ENCODE data around the gene INHA.

INHA gene

DNA sequence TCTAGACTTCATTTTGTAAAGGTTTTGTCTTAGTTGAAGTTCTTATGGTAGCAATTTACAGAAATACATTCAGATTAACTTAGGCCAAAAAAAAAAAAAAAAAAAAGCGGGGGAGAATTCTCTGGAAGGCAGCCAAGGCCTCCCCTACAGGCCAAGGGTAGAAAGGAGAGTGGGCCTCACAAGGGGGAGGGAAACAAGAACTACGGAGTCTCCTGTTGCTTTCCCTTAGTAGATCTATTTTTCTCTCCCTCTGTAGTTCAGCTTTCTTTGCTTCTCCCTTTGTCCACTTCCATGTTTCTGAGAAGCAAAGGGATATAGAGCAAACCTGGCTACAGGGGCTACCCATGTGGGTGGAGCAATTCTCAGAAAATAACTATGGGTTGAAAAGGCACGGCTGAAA lies 23.1 kb downstream of the INHA start:
- TF ChIP-seq, protein P1, sequence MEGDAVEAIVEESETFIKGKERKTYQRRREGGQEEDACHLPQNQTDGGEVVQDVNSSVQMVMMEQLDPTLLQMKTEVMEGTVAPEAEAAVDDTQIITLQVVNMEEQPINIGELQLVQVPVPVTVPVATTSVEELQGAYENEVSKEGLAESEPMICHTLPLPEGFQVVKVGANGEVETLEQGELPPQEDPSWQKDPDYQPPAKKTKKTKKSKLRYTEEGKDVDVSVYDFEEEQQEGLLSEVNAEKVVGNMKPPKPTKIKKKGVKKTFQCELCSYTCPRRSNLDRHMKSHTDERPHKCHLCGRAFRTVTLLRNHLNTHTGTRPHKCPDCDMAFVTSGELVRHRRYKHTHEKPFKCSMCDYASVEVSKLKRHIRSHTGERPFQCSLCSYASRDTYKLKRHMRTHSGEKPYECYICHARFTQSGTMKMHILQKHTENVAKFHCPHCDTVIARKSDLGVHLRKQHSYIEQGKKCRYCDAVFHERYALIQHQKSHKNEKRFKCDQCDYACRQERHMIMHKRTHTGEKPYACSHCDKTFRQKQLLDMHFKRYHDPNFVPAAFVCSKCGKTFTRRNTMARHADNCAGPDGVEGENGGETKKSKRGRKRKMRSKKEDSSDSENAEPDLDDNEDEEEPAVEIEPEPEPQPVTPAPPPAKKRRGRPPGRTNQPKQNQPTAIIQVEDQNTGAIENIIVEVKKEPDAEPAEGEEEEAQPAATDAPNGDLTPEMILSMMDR (IDR thresholded peaks at IDR 0.05; ENCODE audit: insufficient read depth, low read length, poor library complexity, severe bottlenecking): no peak
- no peak for TF ChIP-seq EZH2phosphoT487 (conservative IDR thresholded peaks at IDR 0.05; ENCODE audit: low read length)
- Histone ChIP-seq H3K79me2 (ENCODE audit: insufficient read depth, low read length) (0 out of 2 replicates have a peak, but pooled peaks cover 9% of the 10 kb centered on the region), H3K27me3 (ENCODE audit: low read length) (no peaks in the 10 kb centered on the region), H3K4me3 (ENCODE audit: insufficient read depth, low read length, poor library complexity, severe bottlenecking) (no peak overlapping the region), H3K9me3 (ENCODE audit: insufficient read depth, low read length) (no peaks in the 10 kb centered on the region), H3K9ac (ENCODE audit: low read length) (no peak overlapping the region), H3F3A (ENCODE audit: insufficient read depth) (no peaks in the 10 kb centered on the region), H3K27ac (ENCODE audit: low read depth, low read length) (no peak overlapping the region), H3K4me2 (ENCODE audit: low read depth, low read length, poor library complexity, severe bottlenecking) (no peak overlapping the region), H4K20me1 (ENCODE audit: low read depth, low read length) (no peaks in the 10 kb centered on the region), H2AFZ (ENCODE audit: low read depth, low read length, severe bottlenecking) (no peak overlapping the region), H3K9me2 (replicated peaks; ENCODE audit: insufficient read depth, low read length) (no peaks in the 10 kb centered on the region), H3K36me3 (ENCODE audit: low read length) (no peaks in the 10 kb centered on the region)

DNA sequence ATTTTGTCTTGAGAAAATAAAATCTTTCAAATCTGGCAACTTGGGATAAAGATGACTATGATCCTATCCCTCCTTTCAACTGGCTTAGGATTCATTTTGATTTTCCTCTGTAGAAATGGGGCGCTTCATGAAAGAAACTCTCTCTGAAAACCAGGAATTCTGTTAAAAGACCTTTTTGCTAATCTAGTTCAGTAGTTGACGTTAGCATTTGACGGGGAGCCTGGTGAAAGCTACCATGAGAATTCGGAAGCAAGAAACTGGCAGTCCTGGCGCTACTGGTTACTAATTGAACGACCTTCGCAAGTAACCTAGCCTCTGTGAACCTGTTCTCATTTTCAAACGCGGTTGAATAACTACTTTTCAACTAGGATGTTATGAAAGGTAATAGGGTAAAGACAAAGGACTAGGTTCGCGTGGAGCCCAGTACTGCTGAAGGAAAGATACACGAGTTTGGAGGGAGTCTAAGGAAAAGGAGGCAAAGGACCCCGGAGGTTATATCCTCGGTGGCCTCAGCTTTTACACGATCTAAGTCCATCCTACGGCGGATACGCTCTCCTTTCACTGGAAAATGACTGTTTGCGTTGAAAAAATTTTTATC lies 24.9 kb downstream of the INHA start:
- 0 out of 2 replicates have a peak, but pooled peaks cover 9% of the 10 kb centered on the region for H3K79me2 ChIP-seq (ENCODE audit: insufficient read depth, low read length)
- H3K27me3 ChIP-seq (ENCODE audit: low read length): no peaks in the 10 kb centered on the region
- TF ChIP-seq EZH2phosphoT487 (conservative IDR thresholded peaks at IDR 0.05; ENCODE audit: low read length): no peak
- TF ChIP-seq, protein P1 (IDR thresholded peaks at IDR 0.05; ENCODE audit: insufficient read depth, low read length, poor library complexity, severe bottlenecking): no peak
- H3K9ac ChIP-seq (ENCODE audit: low read length): peak overlapping the region; percentile 66
- H3K4me3 ChIP-seq (ENCODE audit: insufficient read depth, low read length, poor library complexity, severe bottlenecking): peak overlapping the region; percentile 70
- no peaks in the 10 kb centered on the region for H4K20me1 ChIP-seq (ENCODE audit: low read depth, low read length)
- peak overlapping the region; percentile 70 for H2AFZ ChIP-seq (ENCODE audit: low read depth, low read length, severe bottlenecking)
- H3K27ac ChIP-seq (ENCODE audit: low read depth, low read length): peak overlapping the region; percentile 65
- H3K9me3 ChIP-seq (ENCODE audit: insufficient read depth, low read length): no peaks in the 10 kb centered on the region
- H3K4me2 ChIP-seq (ENCODE audit: low read depth, low read length, poor library complexity, severe bottlenecking): peak overlapping the region; percentile 76
- no peaks in the 10 kb centered on the region for H3K9me2 ChIP-seq (replicated peaks; ENCODE audit: insufficient read depth, low read length)
- no peaks in the 10 kb centered on the region for H3K36me3 ChIP-seq (ENCODE audit: low read length)
- no peaks in the 10 kb centered on the region for H3F3A ChIP-seq (ENCODE audit: insufficient read depth)

DNA sequence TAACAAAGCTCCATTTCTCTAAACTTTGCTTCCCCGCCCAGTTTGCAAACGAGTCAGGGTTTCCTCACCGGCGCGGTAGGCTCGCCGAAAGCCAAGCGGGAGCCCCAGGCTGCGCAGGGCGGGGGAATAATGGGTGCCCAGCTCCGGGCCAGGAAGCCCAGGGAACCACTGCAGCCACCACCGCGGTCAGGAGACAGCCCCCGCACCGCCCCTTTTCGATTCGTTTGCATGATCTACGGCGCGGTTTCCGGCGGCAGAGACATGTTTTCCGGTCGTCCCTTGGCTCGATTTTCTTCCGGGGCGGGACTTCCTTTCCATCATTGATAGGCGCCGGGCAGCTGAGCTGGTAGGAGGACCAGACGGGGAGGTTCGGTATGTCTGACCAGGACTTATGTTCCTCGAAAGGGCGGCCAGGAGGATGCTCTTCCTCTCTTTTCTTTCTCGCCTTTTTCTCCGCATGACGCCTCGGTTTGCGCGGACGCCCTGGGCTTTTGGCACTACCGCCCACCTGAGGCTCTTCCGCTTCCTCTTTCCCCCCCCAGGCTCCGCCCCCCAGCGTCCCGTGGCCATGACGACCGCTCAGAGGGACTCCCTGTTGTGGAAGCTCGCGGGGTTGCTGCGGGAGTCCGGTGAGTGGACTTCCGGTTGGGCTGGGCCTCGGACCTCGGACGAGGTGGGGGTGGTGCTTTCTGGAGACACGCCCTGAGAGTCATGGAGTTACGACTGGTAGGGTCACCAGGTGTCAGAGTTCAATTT lies 25.6 kb downstream of the INHA start, which contains the start of gene STK11IP:
Gene STK11IP, plus strand, starts transcription at position 306 of the 756 bp plus-strand sequence. Its CDS starts 263 bp downstream, at position 569.
- H3K9me3 ChIP-seq (ENCODE audit: insufficient read depth, low read length): no peaks in the 10 kb centered on the region
- H3K27me3 ChIP-seq (ENCODE audit: low read length): no peaks in the 10 kb centered on the region
- peak within 1 kb of the TSS; percentile 65 for H3K27ac ChIP-seq (ENCODE audit: low read depth, low read length)
- peak within 1 kb of the TSS; percentile 70 for H3K4me3 ChIP-seq (ENCODE audit: insufficient read depth, low read length, poor library complexity, severe bottlenecking)
- TF ChIP-seq EZH2phosphoT487 (conservative IDR thresholded peaks at IDR 0.05; ENCODE audit: low read length): no peak
- TF ChIP-seq, protein P1 (IDR thresholded peaks at IDR 0.05; ENCODE audit: insufficient read depth, low read length, poor library complexity, severe bottlenecking): no peak
- peak within 1 kb of the TSS; percentile 70 for H2AFZ ChIP-seq (ENCODE audit: low read depth, low read length, severe bottlenecking)
- H3K36me3 ChIP-seq (ENCODE audit: low read length): no peaks in the 10 kb centered on the region
- H3K79me2 ChIP-seq (ENCODE audit: insufficient read depth, low read length): 0 out of 2 replicates have a peak, but pooled peaks cover 9% of the 10 kb centered on the region
- no peaks in the 10 kb centered on the region for H3K9me2 ChIP-seq (replicated peaks; ENCODE audit: insufficient read depth, low read length)
- peak within 1 kb of the TSS; percentile 66 for H3K9ac ChIP-seq (ENCODE audit: low read length)
- no peaks in the 10 kb centered on the region for H3F3A ChIP-seq (ENCODE audit: insufficient read depth)
- H4K20me1 ChIP-seq (ENCODE audit: low read depth, low read length): no peaks in the 10 kb centered on the region
- peak within 1 kb of the TSS; percentile 76 for H3K4me2 ChIP-seq (ENCODE audit: low read depth, low read length, poor library complexity, severe bottlenecking)
